ENCODE results near the gene PDK4.

The PDK4 gene

GRCh38 chr7:95596198-95597063 lies at the start of gene PDK4:
PDK4 (minus strand) TSS chr7:95596516; CDS start chr7:95596293, 223 bp downstream.
- Histone ChIP-seq H3K4me1 (ENCODE audit: control insufficient read depth in 1 of 2, insufficient read depth in 2 of 2, low read length in 2 of 2) (peaks cover 7 to 19% of the 10 kb centered on the region in 2 donors), H3K36me3 (ENCODE audit: control insufficient read depth in 1 of 2, insufficient read depth in 2 of 2, low read length in 2 of 2) (peaks cover 13 to 23% of the 10 kb centered on the region in 2 donors), H3K9ac (ENCODE audit: low read depth in 1 of 2, low read length in 2 of 2) (peak within 1 kb of the TSS; percentile 93 to 99), H3K27ac (ENCODE audit: low read depth, low read length) (peak within 1 kb of the TSS; percentile 93), H3K4me3 (ENCODE audit: low read depth in 1 of 2, low read length in 2 of 2) (peak within 1 kb of the TSS; percentile 85 to 96), H3K9me3 (ENCODE audit: control insufficient read depth in 1 of 2, low read length in 2 of 2) (no peaks in the 10 kb centered on the region), H3K27me3 (ENCODE audit: control insufficient read depth in 1 of 2, insufficient read depth in 2 of 2, low read length in 2 of 2) (no peaks in the 10 kb centered on the region)

- H3K27ac ChIP-seq (ENCODE audit: low read depth, low read length): no peak overlapping the region
- peaks cover 4 to 9% of the 10 kb centered on the region in 2 donors for H3K4me1 ChIP-seq (ENCODE audit: control insufficient read depth in 1 of 2, insufficient read depth in 2 of 2, low read length in 2 of 2)
- no peaks in the 10 kb centered on the region for H3K9me3 ChIP-seq (ENCODE audit: control insufficient read depth in 1 of 2, low read length in 2 of 2)
- H3K4me3 ChIP-seq (ENCODE audit: low read depth in 1 of 2, low read length in 2 of 2): no peak overlapping the region
- no peak overlapping the region for H3K9ac ChIP-seq (ENCODE audit: low read depth in 1 of 2, low read length in 2 of 2)
- no peaks in the 10 kb centered on the region for H3K36me3 ChIP-seq (ENCODE audit: control insufficient read depth in 1 of 2, insufficient read depth in 2 of 2, low read length in 2 of 2)
- no peaks in the 10 kb centered on the region for H3K27me3 ChIP-seq (ENCODE audit: control insufficient read depth in 1 of 2, insufficient read depth in 2 of 2, low read length in 2 of 2)
Measured at GRCh38 chr7:95642173-95642572, 45.9 kb upstream of the PDK4 start.

GRCh38 chr7:95636140-95636940 lies 40.0 kb upstream of the PDK4 start:
- Histone ChIP-seq H3K4me1 (ENCODE audit: control insufficient read depth in 1 of 2, insufficient read depth in 2 of 2, low read length in 2 of 2) (no peaks in the 10 kb centered on the region), H3K4me3 (ENCODE audit: low read depth in 1 of 2, low read length in 2 of 2) (no peak overlapping the region), H3K9ac (ENCODE audit: low read depth in 1 of 2, low read length in 2 of 2) (no peak overlapping the region), H3K27me3 (ENCODE audit: control insufficient read depth in 1 of 2, insufficient read depth in 2 of 2, low read length in 2 of 2) (no peaks in the 10 kb centered on the region), H3K36me3 (ENCODE audit: control insufficient read depth in 1 of 2, insufficient read depth in 2 of 2, low read length in 2 of 2) (no peaks in the 10 kb centered on the region), H3K9me3 (ENCODE audit: control insufficient read depth in 1 of 2, low read length in 2 of 2) (no peaks in the 10 kb centered on the region), H3K27ac (ENCODE audit: low read depth, low read length) (no peak overlapping the region)

GRCh38 chr7:95632609-95633008 lies 36.3 kb upstream of the PDK4 start:
- Histone ChIP-seq H3K27ac (ENCODE audit: low read depth, low read length) (no peak overlapping the region), H3K9me3 (ENCODE audit: control insufficient read depth in 1 of 2, low read length in 2 of 2) (no peaks in the 10 kb centered on the region), H3K36me3 (ENCODE audit: control insufficient read depth in 1 of 2, insufficient read depth in 2 of 2, low read length in 2 of 2) (no peaks in the 10 kb centered on the region), H3K4me1 (ENCODE audit: control insufficient read depth in 1 of 2, insufficient read depth in 2 of 2, low read length in 2 of 2) (peaks cover 3 to 11% of the 10 kb centered on the region in 2 donors), H3K27me3 (ENCODE audit: control insufficient read depth in 1 of 2, insufficient read depth in 2 of 2, low read length in 2 of 2) (no peaks in the 10 kb centered on the region), H3K4me3 (ENCODE audit: low read depth in 1 of 2, low read length in 2 of 2) (no peak overlapping the region), H3K9ac (ENCODE audit: low read depth in 1 of 2, low read length in 2 of 2) (no peak overlapping the region)

- Histone ChIP-seq H3K4me3 (ENCODE audit: low read depth in 1 of 2, low read length in 2 of 2) (no peak overlapping the region), H3K4me1 (ENCODE audit: control insufficient read depth in 1 of 2, insufficient read depth in 2 of 2, low read length in 2 of 2) (peaks cover 3 to 11% of the 10 kb centered on the region in 2 donors), H3K9ac (ENCODE audit: low read depth in 1 of 2, low read length in 2 of 2) (no peak overlapping the region), H3K27me3 (ENCODE audit: control insufficient read depth in 1 of 2, insufficient read depth in 2 of 2, low read length in 2 of 2) (no peaks in the 10 kb centered on the region), H3K9me3 (ENCODE audit: control insufficient read depth in 1 of 2, low read length in 2 of 2) (no peaks in the 10 kb centered on the region), H3K27ac (ENCODE audit: low read depth, low read length) (no peak overlapping the region), H3K36me3 (ENCODE audit: control insufficient read depth in 1 of 2, insufficient read depth in 2 of 2, low read length in 2 of 2) (no peaks in the 10 kb centered on the region)
Measured at GRCh38 chr7:95631527-95631926, 35.2 kb upstream of the PDK4 start.

- H3K9ac ChIP-seq (ENCODE audit: low read depth in 1 of 2, low read length in 2 of 2): no peak overlapping the region
Measured at GRCh38 chr7:95630702-95631458, 34.6 kb upstream of the PDK4 start.

GRCh38 chr7:95628831-95629439 lies 32.6 kb upstream of the PDK4 start:
- Histone ChIP-seq H3K36me3 (ENCODE audit: control insufficient read depth in 1 of 2, insufficient read depth in 2 of 2, low read length in 2 of 2) (no peaks in the 10 kb centered on the region), H3K9ac (ENCODE audit: low read depth in 1 of 2, low read length in 2 of 2) (no peak overlapping the region), H3K27me3 (ENCODE audit: control insufficient read depth in 1 of 2, insufficient read depth in 2 of 2, low read length in 2 of 2) (no peaks in the 10 kb centered on the region), H3K4me3 (ENCODE audit: low read depth in 1 of 2, low read length in 2 of 2) (no peak overlapping the region), H3K27ac (ENCODE audit: low read depth, low read length) (no peak overlapping the region), H3K4me1 (ENCODE audit: control insufficient read depth in 1 of 2, insufficient read depth in 2 of 2, low read length in 2 of 2) (peaks cover 3 to 16% of the 10 kb centered on the region in 2 donors), H3K9me3 (ENCODE audit: control insufficient read depth in 1 of 2, low read length in 2 of 2) (no peaks in the 10 kb centered on the region)

More at GRCh38 chr7:95630702-95631458, 34.6 kb upstream of the PDK4 start:
- H3K4me1 ChIP-seq (ENCODE audit: control insufficient read depth in 1 of 2, insufficient read depth in 2 of 2, low read length in 2 of 2): peaks cover 3 to 11% of the 10 kb centered on the region in 2 donors
- no peaks in the 10 kb centered on the region for H3K27me3 ChIP-seq (ENCODE audit: control insufficient read depth in 1 of 2, insufficient read depth in 2 of 2, low read length in 2 of 2)
- no peak overlapping the region for H3K27ac ChIP-seq (ENCODE audit: low read depth, low read length)
- H3K4me3 ChIP-seq (ENCODE audit: low read depth in 1 of 2, low read length in 2 of 2): no peak overlapping the region
- H3K36me3 ChIP-seq (ENCODE audit: control insufficient read depth in 1 of 2, insufficient read depth in 2 of 2, low read length in 2 of 2): no peaks in the 10 kb centered on the region
- no peaks in the 10 kb centered on the region for H3K9me3 ChIP-seq (ENCODE audit: control insufficient read depth in 1 of 2, low read length in 2 of 2)

GRCh38 chr7:95623788-95624187 lies 27.5 kb upstream of the PDK4 start:
- H3K9ac ChIP-seq (ENCODE audit: low read depth in 1 of 2, low read length in 2 of 2): no peak overlapping the region

GRCh38 chr7:95622859-95623258 lies 26.5 kb upstream of the PDK4 start:
- Histone ChIP-seq H3K27ac (ENCODE audit: low read depth, low read length) (no peak overlapping the region), H3K4me1 (ENCODE audit: control insufficient read depth in 1 of 2, insufficient read depth in 2 of 2, low read length in 2 of 2) (peaks cover 0 to 11% of the 10 kb centered on the region in 2 donors), H3K4me3 (ENCODE audit: low read depth in 1 of 2, low read length in 2 of 2) (no peak overlapping the region)

More at GRCh38 chr7:95623788-95624187, 27.5 kb upstream of the PDK4 start:
- no peaks in the 10 kb centered on the region for H3K27me3 ChIP-seq (ENCODE audit: control insufficient read depth in 1 of 2, insufficient read depth in 2 of 2, low read length in 2 of 2)
- H3K36me3 ChIP-seq (ENCODE audit: control insufficient read depth in 1 of 2, insufficient read depth in 2 of 2, low read length in 2 of 2): no peaks in the 10 kb centered on the region
- H3K9me3 ChIP-seq (ENCODE audit: control insufficient read depth in 1 of 2, low read length in 2 of 2): no peaks in the 10 kb centered on the region
- H3K27ac ChIP-seq (ENCODE audit: low read depth, low read length): no peak overlapping the region
- H3K4me3 ChIP-seq (ENCODE audit: low read depth in 1 of 2, low read length in 2 of 2): no peak overlapping the region
- H3K4me1 ChIP-seq (ENCODE audit: control insufficient read depth in 1 of 2, insufficient read depth in 2 of 2, low read length in 2 of 2): peaks cover under 1 to 16% of the 10 kb centered on the region in 2 donors

More at GRCh38 chr7:95622859-95623258, 26.5 kb upstream of the PDK4 start:
- no peaks in the 10 kb centered on the region for H3K36me3 ChIP-seq (ENCODE audit: control insufficient read depth in 1 of 2, insufficient read depth in 2 of 2, low read length in 2 of 2)
- no peak overlapping the region for H3K9ac ChIP-seq (ENCODE audit: low read depth in 1 of 2, low read length in 2 of 2)
- no peaks in the 10 kb centered on the region for H3K27me3 ChIP-seq (ENCODE audit: control insufficient read depth in 1 of 2, insufficient read depth in 2 of 2, low read length in 2 of 2)
- H3K9me3 ChIP-seq (ENCODE audit: control insufficient read depth in 1 of 2, low read length in 2 of 2): no peaks in the 10 kb centered on the region

All from duodenal mucosa (tissue), 2 donors.